Duodenal mucosa (tissue), 2 donors: ENCODE measurements around the gene MIEF1.

Experiments
- H3K27ac ChIP-seq: one replicate; pipeline ENCODE4 v1.7.0; 2013; ENCODE audit warnings: low read depth, low read length
- H3K27me3 ChIP-seq, 2 donors: one replicate each; pipeline ENCODE4 v1.7.0; 2013; ENCODE audit warnings: low read length in 2 of 2, control low read depth in 1 of 2; ENCODE audit not compliant: insufficient read depth in 2 of 2, control insufficient read depth in 1 of 2
- H3K36me3 ChIP-seq, 2 donors: one replicate each; pipeline ENCODE4 v1.7.0; 2013; ENCODE audit warnings: low read length in 2 of 2, control low read depth in 1 of 2; ENCODE audit not compliant: insufficient read depth in 2 of 2, control insufficient read depth in 1 of 2
- H3K4me1 ChIP-seq, 2 donors: one replicate each; pipeline ENCODE4 v1.7.0; 2013; ENCODE audit warnings: low read length in 2 of 2, control low read depth in 1 of 2; ENCODE audit not compliant: insufficient read depth in 2 of 2, control insufficient read depth in 1 of 2
- H3K4me3 ChIP-seq, 2 donors: one replicate each; pipeline ENCODE4 v1.7.0; 2013; ENCODE audit warnings: low read length in 2 of 2, low read depth in 1 of 2
- H3K9ac ChIP-seq, 2 donors: one replicate each; pipeline ENCODE4 v1.7.0; 2013; ENCODE audit warnings: low read length in 2 of 2, low read depth in 1 of 2
- H3K9me3 ChIP-seq, 2 donors: one replicate each; pipeline ENCODE4 v1.7.0; 2013; ENCODE audit warnings: low read length in 2 of 2, control low read depth in 1 of 2; ENCODE audit not compliant: control insufficient read depth in 1 of 2

The MIEF1 gene

DNA sequence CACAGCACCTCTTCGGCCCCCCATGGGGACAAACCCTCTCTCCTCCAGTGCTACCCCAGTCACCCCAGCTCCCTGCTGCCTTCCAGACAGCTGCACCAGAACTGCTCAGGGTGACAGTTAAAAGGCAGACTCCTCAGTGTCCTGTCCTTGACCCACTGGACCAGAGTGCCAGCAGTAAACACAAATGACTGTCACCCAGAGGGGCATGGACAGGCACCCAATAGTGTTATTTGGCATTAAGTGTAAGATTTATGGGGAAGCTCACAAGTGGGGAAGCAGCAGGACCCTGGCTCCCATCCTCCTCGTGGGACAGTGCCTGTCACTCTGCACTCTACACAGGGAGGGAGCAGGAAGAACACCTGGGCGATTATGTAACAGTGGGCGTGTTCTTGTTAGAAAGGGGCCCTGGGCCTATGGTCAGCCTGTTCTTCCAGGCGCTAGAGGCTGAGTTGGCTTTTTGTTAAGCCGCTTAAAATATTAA, 25.4 kb downstream of the MIEF1 start:
- H3K36me3 ChIP-seq, result peaks cover 24 to 44% of the 10 kb centered on the region in 2 donors

DNA sequence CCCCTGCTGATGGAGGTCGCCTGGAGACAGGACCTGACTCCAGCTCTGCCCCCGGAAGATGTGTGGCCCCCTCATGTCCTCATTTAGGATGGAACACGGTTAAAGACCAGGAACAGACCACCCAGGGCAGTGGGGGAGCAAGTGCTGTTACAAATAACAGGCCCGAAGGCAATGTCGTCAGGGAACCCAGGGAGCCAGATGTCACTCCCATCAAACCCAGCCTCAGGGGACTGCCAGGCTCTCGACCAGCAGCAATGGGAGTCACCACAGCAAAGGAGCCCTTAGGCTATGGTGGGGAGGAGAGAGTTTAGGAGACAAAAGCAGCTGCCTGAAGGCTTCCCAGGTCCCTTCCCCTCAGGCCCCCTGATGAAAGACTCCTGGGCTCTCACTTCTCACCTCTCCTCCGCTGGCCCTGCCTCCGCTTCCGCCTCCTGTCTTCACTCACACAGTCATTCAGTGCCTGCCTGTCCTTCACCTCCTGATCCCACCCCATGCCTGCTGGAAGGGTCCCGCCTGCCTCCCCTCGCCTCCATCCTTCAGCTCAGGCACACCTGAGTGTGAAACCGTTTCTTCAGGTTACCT, 26.1 kb downstream of the MIEF1 start:
- Histone ChIP-seq H3K9ac (peak overlapping the region; percentile 35 to 43), H3K4me3 (peak overlapping the region; percentile 10 to 65), H3K27me3 (no peaks in the 10 kb centered on the region), H3K4me1 (peaks cover 49 to 71% of the 10 kb centered on the region in 2 donors), H3K27ac (peak overlapping the region; percentile 69), H3K36me3 (peaks cover 18 to 37% of the 10 kb centered on the region in 2 donors), H3K9me3 (no peaks in the 10 kb centered on the region)

More for the DNA sequence above, 25.4 kb downstream of the MIEF1 start:
- Histone ChIP-seq H3K27me3 (no peaks in the 10 kb centered on the region), H3K4me1 (peaks cover 56 to 77% of the 10 kb centered on the region in 2 donors), H3K9ac (peak overlapping the region; percentile 1 to 43), H3K4me3 (peak overlapping the region in 1 of 2 donors; percentile 1), H3K9me3 (no peaks in the 10 kb centered on the region), H3K27ac (no peak overlapping the region)

DNA sequence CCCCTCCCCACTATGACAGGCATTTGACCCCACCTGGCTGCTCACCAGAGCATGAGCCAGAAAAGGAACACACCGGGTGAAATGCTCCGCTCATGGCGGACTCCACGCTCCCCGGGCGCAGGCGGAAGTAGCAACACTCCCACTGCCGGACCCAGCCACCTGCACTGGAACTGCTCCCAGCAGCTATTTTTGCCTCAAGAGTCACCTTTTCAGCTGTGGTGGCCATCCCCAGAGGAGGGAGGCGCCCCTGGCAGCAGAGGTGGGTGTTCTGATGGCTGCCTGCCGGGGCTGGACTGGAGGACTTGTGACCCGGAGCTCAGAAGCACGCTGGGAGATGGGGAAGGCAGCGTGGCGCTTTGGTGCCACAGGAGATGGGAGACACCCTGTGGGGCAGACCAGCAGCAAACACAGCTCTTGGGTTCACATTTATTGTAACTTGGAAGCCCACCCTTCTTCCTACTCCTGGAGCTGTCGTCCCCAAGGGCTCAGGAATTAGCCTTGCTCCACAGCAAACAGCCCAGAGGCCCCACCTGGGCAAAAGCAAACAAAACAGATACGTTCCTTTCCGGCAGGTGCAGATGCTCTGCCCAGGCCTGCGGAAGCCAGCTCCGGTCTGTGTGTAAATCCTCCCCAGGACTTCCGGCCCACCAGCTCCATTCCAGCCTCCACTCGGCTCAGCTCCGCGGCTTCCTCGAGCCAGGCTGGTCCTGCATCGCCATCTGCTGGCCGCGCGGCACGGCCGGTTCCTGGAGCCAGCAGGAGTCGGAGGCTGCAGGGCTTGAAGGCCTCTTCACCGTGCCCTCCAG, 26.8 kb downstream of the MIEF1 start:
- Histone ChIP-seq H3K27ac (peak overlapping the region; percentile 69), H3K36me3 (peaks cover 15 to 33% of the 10 kb centered on the region in 2 donors), H3K4me3 (peak overlapping the region; percentile 10 to 65), H3K4me1 (peaks cover 47 to 68% of the 10 kb centered on the region in 2 donors), H3K9ac (peak overlapping the region; percentile 35 to 43), H3K9me3 (no peaks in the 10 kb centered on the region), H3K27me3 (no peaks in the 10 kb centered on the region)

DNA sequence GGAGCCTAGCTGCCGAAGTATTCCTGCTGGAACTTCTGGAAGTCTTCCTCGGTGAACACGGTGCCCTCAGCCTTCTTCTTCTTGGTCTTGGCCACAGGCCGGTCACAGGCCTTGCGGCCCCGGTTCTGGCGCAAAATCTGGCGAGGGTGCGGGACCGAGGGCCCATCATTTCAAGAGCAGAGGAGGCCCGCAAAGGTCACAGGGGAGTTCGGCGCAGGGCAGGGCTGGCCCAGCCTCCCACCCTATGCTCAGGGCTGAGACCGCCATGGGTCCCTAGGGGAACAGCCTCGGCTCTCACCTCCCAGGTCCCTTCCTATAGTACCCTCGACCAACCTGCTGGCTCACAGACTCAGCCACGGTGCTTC, 27.4 kb downstream of the MIEF1 start:
- H3K4me3 ChIP-seq, result peak overlapping the region; percentile 23 to 65
- H3K4me1 ChIP-seq, result peaks cover 48 to 65% of the 10 kb centered on the region in 2 donors
- no peaks in the 10 kb centered on the region for H3K9me3 ChIP-seq
- H3K9ac ChIP-seq, result peak overlapping the region in 1 of 2 donors; percentile 15
- H3K27me3 ChIP-seq, result no peaks in the 10 kb centered on the region
- no peak overlapping the region for H3K27ac ChIP-seq
- peaks cover 10 to 27% of the 10 kb centered on the region in 2 donors for H3K36me3 ChIP-seq

DNA sequence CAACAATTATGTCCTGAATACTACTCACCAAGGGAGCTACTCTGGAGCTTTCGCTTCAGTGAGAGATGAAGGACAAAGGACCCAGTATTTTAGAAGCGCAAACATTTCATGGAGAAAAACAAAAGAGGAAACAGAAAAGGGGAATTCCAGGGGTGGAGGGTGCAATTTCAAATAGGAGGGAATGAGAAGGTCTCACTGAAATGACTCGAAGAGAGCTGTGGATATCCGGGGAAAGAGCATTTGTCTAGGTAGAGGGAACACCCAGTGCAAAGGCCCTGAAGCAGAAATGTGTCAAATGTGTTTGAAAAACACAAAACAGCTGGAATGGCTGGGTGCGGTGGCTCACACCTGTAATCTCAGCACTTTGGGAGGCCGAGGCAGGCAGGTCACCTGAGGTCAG, 28.0 kb downstream of the MIEF1 start:
- H3K4me1 ChIP-seq, result peaks cover 51 to 68% of the 10 kb centered on the region in 2 donors

DNA sequence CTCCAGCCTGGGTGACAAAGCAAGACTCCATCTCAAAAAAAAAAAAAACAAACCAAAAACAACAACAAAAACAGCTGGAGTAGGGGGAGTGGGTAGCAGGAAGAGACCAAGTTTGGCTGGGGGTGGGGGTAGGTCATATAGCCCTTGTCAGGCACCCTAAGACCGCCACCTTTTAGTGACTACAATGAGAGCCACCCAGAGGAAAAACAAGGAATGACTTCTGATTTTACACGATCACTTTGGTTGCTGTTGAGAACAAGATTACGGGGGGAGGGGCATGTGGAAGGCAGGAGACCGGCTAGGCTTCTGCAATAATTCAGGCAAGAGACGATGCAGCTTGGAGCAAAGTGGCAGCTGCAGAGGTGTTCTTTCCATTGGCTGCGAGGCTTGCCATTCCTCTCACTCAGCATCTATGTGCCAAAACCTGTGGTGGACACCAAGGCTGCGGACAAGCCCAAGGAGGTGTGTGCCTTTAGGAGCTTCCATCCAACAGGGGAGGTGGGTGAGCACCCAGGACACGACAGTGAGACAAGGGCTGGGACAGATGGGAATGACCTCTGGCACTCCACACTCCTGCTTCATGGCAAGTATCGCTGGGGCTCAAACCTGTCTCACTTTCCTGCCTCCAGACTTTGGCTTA, 28.7 kb downstream of the MIEF1 start:
- Histone ChIP-seq H3K27ac (no peak overlapping the region), H3K9me3 (no peaks in the 10 kb centered on the region), H3K27me3 (no peaks in the 10 kb centered on the region), H3K9ac (peak overlapping the region in 1 of 2 donors; percentile 16), H3K4me3 (peak overlapping the region; percentile 85 to 96), H3K4me1 (peaks cover 51 to 63% of the 10 kb centered on the region in 2 donors), H3K36me3 (peaks cover 9 to 19% of the 10 kb centered on the region in 2 donors)

More for the DNA sequence above, 28.0 kb downstream of the MIEF1 start:
- Histone ChIP-seq H3K36me3 (peaks cover 9 to 21% of the 10 kb centered on the region in 2 donors), H3K4me3 (peak overlapping the region in 1 of 2 donors; percentile 3), H3K9me3 (no peaks in the 10 kb centered on the region), H3K27ac (no peak overlapping the region), H3K9ac (no peak overlapping the region), H3K27me3 (no peaks in the 10 kb centered on the region)

DNA sequence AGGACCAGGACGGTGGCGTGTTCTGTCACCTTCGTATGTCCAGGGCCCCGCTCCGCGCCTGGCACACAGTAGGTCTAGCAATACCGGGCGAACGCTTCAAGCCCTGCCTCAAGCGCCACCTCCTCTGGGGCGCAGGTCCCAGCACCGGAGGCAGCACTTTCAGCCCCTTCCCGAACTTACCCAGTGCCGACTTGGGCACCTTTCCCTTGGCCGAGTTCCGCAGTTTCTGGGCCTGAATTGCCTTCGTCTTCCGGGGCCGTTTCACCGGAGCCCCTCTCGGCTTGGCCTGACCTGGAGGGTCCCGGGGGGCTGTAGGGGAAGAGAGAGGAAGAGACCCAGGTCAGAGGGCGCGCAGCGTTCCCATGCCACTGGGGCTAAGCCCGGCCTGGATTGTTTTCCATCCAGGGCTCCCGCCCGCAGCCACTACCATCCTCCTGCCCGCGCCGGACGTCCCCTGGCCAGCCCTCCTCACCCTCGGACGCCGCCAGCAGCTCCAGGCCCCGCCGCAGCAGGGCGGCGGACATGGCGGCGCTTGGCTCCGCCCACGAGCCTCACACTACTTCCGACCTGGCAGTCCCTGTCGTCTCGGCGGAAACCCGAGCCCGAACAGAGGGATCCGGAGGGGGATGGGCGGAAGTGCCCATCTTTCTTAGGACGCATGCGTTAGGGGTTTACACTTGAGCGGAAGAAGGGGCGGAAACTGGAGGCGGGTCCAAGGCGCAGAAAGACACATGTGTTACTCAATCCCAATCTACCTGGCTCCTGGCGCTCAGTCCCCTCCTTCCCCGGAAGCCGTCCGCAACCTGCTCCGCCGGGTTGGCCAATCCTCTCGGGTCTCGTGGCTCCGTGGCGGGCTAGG, 30.4 kb downstream of the MIEF1 start, which contains the start of gene RPS19BP1:
TSS of gene RPS19BP1 (minus strand) at position 534 of the 859 bp plus-strand sequence. CDS start at position 524, 10 bp downstream.
- Histone ChIP-seq H3K4me1 (peaks cover 48 to 53% of the 10 kb centered on the region in 2 donors), H3K27ac (peak within 1 kb of the TSS; percentile 82), H3K9ac (peak within 1 kb of the TSS; percentile 90 to 96), H3K9me3 (no peaks in the 10 kb centered on the region), H3K4me3 (peak within 1 kb of the TSS; percentile 85 to 96), H3K36me3 (peaks cover 9 to 19% of the 10 kb centered on the region in 2 donors), H3K27me3 (no peaks in the 10 kb centered on the region)

DNA sequence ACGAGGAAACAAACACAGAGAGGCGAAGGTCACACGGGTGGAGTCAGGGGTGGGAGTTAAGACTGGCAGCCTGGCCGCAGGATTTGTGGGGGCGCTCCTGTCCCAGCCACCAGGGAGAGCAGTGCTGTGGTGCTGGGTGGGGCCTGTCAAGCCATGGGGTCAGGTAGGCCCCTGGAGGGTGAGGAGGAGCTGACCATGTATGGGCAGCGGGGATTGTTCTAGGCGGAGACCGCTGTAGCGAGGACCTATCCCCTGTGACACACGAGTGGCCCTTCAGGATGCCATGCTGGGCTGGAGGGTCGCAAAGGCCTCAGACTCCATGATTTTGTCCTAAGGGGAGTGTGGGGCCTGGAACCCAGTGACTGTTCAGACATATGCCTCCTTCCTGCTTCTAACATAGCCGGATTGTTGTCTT, 32.0 kb downstream of the MIEF1 start:
- Histone ChIP-seq H3K4me1 (peaks cover 32 to 37% of the 10 kb centered on the region in 2 donors), H3K4me3 (no peak overlapping the region), H3K27me3 (no peaks in the 10 kb centered on the region), H3K9me3 (no peaks in the 10 kb centered on the region), H3K27ac (no peak overlapping the region), H3K36me3 (peaks cover 9 to 17% of the 10 kb centered on the region in 2 donors), H3K9ac (no peak overlapping the region)

DNA sequence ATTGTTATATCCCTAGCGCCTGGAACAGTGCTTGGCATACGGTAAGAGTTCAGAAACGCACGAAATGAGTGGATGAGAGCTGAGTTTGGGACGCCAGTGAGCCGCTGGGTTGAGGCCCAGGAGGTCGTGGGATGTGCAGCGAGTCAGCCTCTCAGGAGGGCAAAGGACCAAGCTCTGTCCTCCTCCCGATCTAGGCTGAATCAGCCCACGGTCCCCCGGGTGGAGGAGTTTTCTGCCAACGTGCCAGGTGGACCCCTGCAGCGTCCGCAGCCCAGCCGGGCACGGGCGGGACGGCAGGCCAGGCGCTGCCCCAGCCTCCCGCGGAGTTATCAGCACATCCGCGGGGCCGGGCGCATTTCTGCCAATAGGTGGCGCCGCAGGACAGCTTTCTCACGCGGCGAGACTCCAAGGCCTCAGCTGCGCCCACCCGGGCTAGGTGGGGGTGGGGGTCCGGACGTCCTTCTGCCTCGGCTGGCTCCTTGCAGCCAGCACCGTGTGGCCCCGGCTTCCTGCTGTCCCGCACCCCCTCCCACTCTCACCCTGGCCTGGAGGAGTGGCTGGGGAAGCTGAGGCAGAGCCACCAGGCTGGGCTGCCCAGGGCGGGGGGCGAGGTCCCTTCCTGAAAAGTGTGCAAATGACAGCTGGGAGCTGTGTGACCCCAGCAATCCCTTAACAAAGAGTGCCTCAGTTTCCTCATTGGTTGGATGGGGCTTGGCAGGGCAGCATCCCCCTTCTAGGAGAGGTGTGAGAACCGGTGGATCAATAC, 32.7 kb downstream of the MIEF1 start:
- H3K4me1 ChIP-seq, result peaks cover 26 to 31% of the 10 kb centered on the region in 2 donors
- H3K9me3 ChIP-seq, result no peaks in the 10 kb centered on the region
- peaks cover 5 to 12% of the 10 kb centered on the region in 2 donors for H3K36me3 ChIP-seq
- H3K9ac ChIP-seq, result no peak overlapping the region
- peak overlapping the region in 1 of 2 donors; percentile 1 for H3K4me3 ChIP-seq
- H3K27me3 ChIP-seq, result no peaks in the 10 kb centered on the region
- no peak overlapping the region for H3K27ac ChIP-seq
